Measurements from ENCODE around the gene ABCB8. TPM values are rescaled to one million over a fixed set of nuclear protein-coding genes. Genes with fewer than 3 reads are reported as not detected.
"Not testable (repeated sequence)": the region's sequence is repeated elsewhere in the genome, so short reads cannot be mapped to it uniquely, and the experiment has no call there.

The ABCB8 gene
- total RNA-seq, 1 donor from 2014 or later, result 38.1 TPM

GRCh38 chr7:151035902-151036301, 7.7 kb downstream of the ABCB8 start:
- Mint-ChIP-seq H3K4me3 (ENCODE audit: unreplicated experiment) (no peak overlapping the region), H3K4me1 (ENCODE audit: unreplicated experiment) (peaks cover 18% of the 10 kb centered on the region), H3K27ac (ENCODE audit: unreplicated experiment) (no peak overlapping the region), H3K27me3 (ENCODE audit: unreplicated experiment) (no peaks in the 10 kb centered on the region), H3K9me3 (ENCODE audit: unreplicated experiment) (no peaks in the 10 kb centered on the region), H3K36me3 (ENCODE audit: unreplicated experiment) (no peaks in the 10 kb centered on the region)
- no peak for DNase-seq (ENCODE audit: extremely low spot score, unreplicated experiment)
- TF ChIP-seq, protein P1, sequence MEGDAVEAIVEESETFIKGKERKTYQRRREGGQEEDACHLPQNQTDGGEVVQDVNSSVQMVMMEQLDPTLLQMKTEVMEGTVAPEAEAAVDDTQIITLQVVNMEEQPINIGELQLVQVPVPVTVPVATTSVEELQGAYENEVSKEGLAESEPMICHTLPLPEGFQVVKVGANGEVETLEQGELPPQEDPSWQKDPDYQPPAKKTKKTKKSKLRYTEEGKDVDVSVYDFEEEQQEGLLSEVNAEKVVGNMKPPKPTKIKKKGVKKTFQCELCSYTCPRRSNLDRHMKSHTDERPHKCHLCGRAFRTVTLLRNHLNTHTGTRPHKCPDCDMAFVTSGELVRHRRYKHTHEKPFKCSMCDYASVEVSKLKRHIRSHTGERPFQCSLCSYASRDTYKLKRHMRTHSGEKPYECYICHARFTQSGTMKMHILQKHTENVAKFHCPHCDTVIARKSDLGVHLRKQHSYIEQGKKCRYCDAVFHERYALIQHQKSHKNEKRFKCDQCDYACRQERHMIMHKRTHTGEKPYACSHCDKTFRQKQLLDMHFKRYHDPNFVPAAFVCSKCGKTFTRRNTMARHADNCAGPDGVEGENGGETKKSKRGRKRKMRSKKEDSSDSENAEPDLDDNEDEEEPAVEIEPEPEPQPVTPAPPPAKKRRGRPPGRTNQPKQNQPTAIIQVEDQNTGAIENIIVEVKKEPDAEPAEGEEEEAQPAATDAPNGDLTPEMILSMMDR (IDR thresholded peaks at IDR 0.05), result no peak

DNA sequence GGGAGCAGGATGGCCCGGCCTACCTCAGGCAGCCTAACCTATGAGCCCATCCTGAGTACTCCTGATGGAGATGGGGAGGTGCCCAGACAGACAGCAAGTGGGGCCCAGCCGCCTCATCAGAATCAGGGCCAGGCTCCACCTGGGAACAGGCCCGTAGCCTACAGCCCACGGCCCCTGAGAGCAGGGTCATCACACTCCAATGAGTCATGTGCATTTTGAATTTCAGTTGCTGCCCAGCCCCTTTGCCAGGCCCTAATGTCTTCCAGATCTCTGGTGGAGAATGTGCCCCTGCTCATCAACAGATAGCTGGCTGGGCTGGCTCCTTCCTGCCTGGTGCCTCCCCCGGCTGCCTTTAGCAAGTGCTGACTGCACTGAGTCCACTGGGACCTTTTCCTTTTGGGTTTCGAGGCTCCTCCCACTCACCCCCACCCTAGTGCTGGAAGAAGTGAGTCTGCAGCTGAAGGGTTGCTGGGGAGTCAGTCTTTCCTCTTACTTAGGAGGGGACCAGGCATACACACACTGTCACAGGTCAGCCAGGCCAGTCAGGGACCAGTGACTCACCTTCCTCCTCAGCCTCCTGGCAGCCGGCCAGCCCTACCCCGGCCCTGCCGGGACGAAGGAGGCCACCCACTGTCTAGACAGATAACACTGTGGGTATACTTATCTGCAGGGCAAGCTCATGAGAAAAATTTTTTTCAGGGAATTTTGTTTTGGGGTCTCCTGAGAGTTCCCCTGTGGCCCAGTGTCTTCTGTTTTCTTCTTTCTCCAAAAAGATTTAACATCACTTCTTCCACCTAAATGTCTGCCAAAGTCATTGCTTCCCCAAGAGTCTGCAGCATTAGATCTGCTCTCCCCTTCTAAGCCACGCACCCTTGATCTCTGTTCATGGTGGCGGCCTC, 10.9 kb downstream of the ABCB8 start:
- Mint-ChIP-seq H3K36me3 (ENCODE audit: unreplicated experiment) (peaks cover 1% of the 10 kb centered on the region), H3K4me1 (ENCODE audit: unreplicated experiment) (peaks cover 18% of the 10 kb centered on the region), H3K9me3 (ENCODE audit: unreplicated experiment) (no peaks in the 10 kb centered on the region), H3K4me3 (ENCODE audit: unreplicated experiment) (peak overlapping the region; percentile 33), H3K27me3 (ENCODE audit: unreplicated experiment) (no peaks in the 10 kb centered on the region), H3K27ac (ENCODE audit: unreplicated experiment) (peak overlapping the region; percentile 93)
- peak; percentile 92 for DNase-seq (ENCODE audit: extremely low spot score, unreplicated experiment)
- TF ChIP-seq, protein P1 (IDR thresholded peaks at IDR 0.05), result no peak

DNA sequence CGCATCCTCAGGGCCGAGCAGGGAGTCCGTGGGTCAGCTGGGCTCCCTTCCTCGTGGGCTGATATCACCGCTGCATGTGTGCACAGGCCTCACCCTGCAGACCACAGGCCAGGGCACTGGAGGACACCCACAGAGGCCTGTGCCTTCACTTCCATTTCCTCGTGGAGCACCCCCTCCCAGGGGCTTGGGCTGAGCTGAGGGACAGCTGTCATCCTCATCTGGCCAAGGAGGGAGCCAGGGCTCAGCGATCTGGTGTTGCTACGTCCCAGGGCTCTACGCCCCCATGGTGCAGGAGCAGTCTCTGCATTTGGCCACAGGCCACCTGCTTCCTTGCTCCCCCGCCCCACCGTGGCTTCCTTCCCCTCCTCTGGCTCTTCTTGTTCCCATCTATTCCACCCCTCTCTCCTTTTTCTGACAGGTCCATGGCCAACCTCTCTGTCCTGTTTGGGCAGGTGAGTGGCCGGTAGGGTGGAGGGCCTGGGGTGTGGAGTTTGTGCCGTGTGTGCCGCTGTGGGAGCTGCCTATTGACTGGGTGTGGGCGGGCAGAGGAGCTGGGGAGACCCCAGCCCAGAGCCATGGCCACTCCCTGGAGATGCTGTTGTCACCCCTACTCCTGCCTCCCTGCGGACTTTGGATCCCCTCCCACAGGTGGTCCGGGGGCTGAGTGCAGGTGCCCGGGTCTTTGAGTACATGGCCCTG, 11.7 kb downstream of the ABCB8 start:
- Mint-ChIP-seq H3K36me3 (ENCODE audit: unreplicated experiment) (peaks cover 3% of the 10 kb centered on the region), H3K27me3 (ENCODE audit: unreplicated experiment) (no peaks in the 10 kb centered on the region), H3K4me3 (ENCODE audit: unreplicated experiment) (no peak overlapping the region), H3K9me3 (ENCODE audit: unreplicated experiment) (no peaks in the 10 kb centered on the region), H3K27ac (ENCODE audit: unreplicated experiment) (peak overlapping the region; percentile 93), H3K4me1 (ENCODE audit: unreplicated experiment) (peaks cover 18% of the 10 kb centered on the region)
- TF ChIP-seq, protein P1 (IDR thresholded peaks at IDR 0.05), result no peak
- DNase-seq (ENCODE audit: extremely low spot score, unreplicated experiment), result no peak

GRCh38 chr7:151040616-151041375, 12.5 kb downstream of the ABCB8 start:
- DNase-seq (ENCODE audit: extremely low spot score, unreplicated experiment), result no peak
- peaks cover 20% of the 10 kb centered on the region for H3K4me1 Mint-ChIP-seq (ENCODE audit: unreplicated experiment)
- H3K36me3 Mint-ChIP-seq (ENCODE audit: unreplicated experiment), result peaks cover 5% of the 10 kb centered on the region
- TF ChIP-seq, protein P1 (IDR thresholded peaks at IDR 0.05), result no peak
- H3K4me3 Mint-ChIP-seq (ENCODE audit: unreplicated experiment), result no peak overlapping the region
- no peak overlapping the region for H3K27ac Mint-ChIP-seq (ENCODE audit: unreplicated experiment)
- H3K9me3 Mint-ChIP-seq (ENCODE audit: unreplicated experiment), result no peaks in the 10 kb centered on the region
- no peaks in the 10 kb centered on the region for H3K27me3 Mint-ChIP-seq (ENCODE audit: unreplicated experiment)

- H3K36me3 Mint-ChIP-seq (ENCODE audit: unreplicated experiment); H3K4me3 Mint-ChIP-seq (ENCODE audit: unreplicated experiment); H3K27ac Mint-ChIP-seq (ENCODE audit: unreplicated experiment); DNase-seq (ENCODE audit: extremely low spot score, unreplicated experiment); H3K27me3 Mint-ChIP-seq (ENCODE audit: unreplicated experiment); H3K9me3 Mint-ChIP-seq (ENCODE audit: unreplicated experiment): not testable (repeated sequence)
- H3K4me1 Mint-ChIP-seq (ENCODE audit: unreplicated experiment), result peaks cover 36% of the 10 kb centered on the region
These were observed 15.2 kb downstream of the ABCB8 start for GRCh38 chr7:151043449-151043848.

Data from osteocyte (in vitro differentiated cells).